Suprapubic skin (tissue), 3 donors: ENCODE data around the gene NFATC2.

Source experiments
- POLR2A ChIP-seq, 2 donors: fragments of 450-650 bp; IDR thresholded peaks; one replicate each; pipeline ENCODE4 v1.6.1; 2017; ENCODE audit warnings: antibody characterized with exemption in 2 of 2, mild to moderate bottlenecking in 2 of 2, moderate library complexity in 2 of 2
- TF ChIP-seq, protein P1 (sequence below), 2 donors: fragments of 200-600 bp in 1 of 2; fragments of 450-650 bp in 1 of 2; sonication (generic) in 1 of 2; IDR thresholded peaks; one replicate each; pipeline ENCODE4 v1.5.1; 2016 to 2019; ENCODE audit warnings: antibody characterized with exemption in 2 of 2, mild to moderate bottlenecking in 1 of 2, moderate library complexity in 1 of 2

GRCh38 chr20:51451484-51451883 lies 91.0 kb downstream of the NFATC2 start:
- TF ChIP-seq, protein P1, sequence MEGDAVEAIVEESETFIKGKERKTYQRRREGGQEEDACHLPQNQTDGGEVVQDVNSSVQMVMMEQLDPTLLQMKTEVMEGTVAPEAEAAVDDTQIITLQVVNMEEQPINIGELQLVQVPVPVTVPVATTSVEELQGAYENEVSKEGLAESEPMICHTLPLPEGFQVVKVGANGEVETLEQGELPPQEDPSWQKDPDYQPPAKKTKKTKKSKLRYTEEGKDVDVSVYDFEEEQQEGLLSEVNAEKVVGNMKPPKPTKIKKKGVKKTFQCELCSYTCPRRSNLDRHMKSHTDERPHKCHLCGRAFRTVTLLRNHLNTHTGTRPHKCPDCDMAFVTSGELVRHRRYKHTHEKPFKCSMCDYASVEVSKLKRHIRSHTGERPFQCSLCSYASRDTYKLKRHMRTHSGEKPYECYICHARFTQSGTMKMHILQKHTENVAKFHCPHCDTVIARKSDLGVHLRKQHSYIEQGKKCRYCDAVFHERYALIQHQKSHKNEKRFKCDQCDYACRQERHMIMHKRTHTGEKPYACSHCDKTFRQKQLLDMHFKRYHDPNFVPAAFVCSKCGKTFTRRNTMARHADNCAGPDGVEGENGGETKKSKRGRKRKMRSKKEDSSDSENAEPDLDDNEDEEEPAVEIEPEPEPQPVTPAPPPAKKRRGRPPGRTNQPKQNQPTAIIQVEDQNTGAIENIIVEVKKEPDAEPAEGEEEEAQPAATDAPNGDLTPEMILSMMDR (IDR thresholded peaks at IDR 0.05): no peak
- TF ChIP-seq POLR2A (IDR thresholded peaks at IDR 0.05): no peak
